NCI-H1417 (cell line): ENCODE data around the gene DDX56.
"Not testable (repeated sequence)": the region's sequence is repeated elsewhere in the genome, so short reads cannot be mapped to it uniquely, and the experiment has no call there.

Experiments used
- DNase-seq, 3 experiments: peaks; one replicate each; lab custom pipeline; 2025; lab: John Stamatoyannopoulos, UW

Gene DDX56

DNA sequence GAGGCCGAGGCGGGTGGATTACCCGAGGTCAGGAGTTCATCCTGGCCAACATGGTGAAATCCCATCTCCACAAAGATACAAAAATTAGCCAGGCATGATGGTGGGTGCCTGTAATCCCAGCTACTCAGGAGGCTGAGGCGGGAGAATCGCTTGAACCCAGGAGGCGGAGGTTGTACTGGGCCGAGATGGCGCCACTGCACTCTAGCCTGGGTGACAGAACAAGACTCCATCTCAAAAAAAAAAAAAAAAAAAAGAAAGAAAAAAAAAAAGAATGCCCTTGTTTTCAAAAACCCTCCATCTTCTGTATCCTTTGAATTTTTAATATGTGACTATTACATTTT lies 11.1 kb downstream of the DDX56 start:
- not testable (repeated sequence) for DNase-seq

DNA sequence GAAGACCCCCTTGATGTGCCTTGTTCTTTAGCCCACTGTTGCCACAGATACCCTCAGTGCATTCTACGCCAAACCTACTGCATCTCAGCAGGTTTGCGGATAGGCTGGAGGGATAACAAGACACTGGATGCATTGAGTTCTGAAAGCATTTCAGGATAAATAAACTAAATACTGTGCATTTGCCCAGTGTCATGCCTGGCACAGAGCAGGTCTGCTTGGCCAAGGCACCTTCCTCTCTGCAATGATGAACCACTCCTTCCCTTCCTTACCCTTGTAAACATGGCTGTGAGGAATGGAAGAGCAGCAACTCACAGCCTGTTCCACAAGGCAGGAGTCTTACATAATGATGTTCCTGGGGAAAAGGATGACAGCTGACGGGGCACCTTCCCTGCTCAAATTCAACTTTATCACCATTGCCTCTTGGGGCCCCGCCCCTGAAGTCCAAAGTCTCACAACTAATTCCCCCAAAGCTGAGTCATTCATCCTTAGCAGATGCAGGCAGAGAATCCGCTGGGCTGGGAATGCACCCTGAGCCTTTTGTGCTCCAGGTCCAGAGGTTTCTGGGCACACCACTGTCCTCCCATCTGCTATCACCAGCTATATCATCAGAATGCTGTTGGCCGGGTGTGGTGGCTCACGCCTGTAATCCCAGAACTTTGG lies 11.6 kb downstream of the DDX56 start:
- DNase-seq: no peak

DNA sequence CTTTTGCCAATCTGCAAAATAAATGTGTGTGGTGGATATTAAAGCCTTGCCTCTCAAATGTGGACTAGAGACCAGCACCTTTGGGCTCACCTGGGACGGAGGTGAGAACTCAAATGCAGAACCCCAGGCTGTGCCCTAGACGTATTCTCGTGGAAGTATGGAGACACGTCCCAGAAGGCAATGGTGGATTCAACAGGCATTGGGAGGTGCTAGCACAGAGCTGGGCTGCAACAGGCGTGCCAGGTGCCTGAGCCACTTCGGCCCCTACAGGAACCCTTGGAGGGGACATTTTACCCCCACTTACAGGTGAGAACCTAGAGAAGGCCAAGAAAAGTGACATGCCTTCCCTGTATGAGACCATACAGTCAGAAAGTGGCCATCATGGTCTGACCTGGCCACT lies 12.2 kb downstream of the DDX56 start:
- no peak for DNase-seq

DNA sequence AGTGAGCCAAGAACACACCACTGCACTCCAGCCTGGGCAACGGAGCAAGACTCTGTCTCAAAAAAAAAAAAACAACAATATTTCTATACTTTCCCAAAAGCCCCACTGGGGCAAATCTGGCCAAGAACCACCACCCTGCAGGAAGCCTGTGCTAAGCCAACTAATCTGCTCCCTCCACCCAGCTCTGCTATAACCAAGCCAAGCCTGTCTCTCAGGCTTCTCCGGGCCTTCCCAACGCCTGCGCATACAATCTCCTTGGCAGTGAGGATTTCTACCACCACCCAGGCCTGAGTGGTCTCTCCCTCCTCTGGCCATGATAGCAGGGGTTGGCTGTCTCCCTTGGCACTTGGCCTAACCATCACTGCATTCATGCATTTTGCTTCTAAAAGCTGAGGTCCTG lies 14.2 kb downstream of the DDX56 start:
- DNase-seq: no peak

DNA sequence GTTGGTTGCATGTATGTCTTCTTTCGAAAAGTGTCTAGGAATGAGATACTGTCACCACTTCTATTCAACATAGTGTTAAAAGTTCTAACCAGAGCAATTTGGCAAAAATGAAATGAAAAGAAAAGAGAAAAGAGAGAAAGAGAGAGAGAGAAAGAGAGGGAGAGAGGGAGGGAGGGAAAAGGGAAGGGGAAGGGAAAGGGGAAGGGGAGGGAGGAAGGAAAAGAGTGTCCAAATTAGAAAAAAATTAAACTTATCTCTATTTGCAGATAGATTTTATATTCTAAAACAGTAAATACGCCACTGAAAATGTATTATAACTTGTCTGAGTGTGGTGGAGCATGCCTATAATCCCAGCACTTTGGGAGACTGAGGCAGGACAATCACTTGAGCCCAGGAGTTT lies 16.2 kb downstream of the DDX56 start:
- no peak for DNase-seq

DNA sequence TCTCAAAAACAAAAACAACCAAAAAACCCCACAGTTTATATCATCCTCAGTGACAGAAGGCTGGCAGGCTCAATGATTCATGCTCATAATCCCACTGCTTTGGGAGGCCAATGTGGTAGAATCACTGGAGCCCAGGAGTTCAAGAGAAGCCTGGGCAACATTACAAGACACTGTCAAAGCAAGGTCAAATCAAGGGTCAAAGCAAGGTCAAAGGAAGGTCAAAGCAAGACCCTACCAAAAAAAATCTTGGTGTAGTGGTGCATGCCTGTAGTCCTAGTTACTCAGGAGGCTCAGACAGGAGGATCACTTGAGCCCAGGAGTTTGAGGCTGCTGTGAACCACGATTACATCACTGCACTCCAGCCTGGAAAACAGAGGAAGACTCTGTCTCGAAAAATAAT lies 18.4 kb downstream of the DDX56 start:
- DNase-seq: no peak

DNA sequence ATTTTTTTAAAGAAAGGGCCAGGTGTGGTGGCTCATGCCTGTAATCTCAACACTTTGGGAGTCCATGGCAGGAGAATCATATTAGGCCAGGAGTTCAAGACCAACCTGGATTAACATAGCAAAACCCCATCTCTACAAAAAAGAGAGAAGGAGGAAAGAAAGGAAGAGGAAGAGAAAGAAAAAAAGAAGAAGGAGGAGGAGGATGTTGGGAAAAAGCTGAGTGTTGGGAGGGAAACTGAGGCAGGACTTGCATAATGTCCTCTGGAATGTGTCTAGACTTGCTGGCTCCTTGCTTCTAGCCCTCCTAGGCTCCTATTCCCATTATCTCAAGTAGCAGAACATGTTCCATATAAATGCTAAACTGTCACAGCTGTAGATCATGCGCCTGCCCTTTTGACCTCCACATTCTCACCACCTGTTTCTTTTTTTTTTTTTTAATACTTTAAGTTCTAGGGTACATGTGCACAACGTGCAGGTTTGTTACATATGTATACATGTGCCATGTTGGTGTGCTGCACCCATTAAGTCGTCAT lies 21.2 kb downstream of the DDX56 start:
- DNase-seq: not testable (repeated sequence)

DNA sequence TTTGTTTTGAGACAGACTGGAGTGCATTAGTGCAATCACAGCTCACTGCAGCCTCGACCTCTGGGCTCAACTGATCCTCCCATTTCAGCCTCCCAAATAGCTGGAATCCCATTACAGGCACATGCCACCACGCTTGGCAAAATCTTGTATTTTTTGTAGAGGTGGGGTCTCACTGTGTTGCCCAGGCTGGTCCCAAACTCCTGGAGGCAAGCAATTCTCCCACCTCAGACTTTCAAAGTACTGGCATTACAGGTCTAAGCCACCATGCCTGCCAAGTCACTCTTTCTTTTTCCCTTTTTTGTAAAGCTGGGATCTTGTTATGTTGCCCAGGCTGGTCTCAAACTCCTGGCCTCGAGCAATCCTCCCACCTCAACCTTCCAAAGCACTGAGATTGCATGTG lies 24.3 kb downstream of the DDX56 start:
- no peak for DNase-seq

DNA sequence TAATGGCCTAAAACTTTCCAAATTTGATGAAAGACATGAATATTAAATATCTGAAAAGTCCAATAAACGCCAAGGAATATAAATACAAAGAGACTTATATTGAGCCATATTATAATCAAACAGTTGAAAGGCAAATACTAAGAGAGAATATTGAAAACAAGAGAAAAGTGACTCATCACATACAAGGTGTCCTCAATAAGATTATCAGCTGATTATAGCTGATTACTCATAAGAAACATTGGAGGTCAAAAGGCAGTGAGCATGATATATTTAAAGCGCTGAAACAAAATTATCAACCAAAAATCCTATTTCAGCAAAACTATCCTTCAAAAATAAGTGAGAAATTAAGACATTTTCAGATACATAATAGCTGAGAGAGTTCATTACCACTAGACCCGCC lies 24.8 kb downstream of the DDX56 start:
- no peak for DNase-seq

DNA sequence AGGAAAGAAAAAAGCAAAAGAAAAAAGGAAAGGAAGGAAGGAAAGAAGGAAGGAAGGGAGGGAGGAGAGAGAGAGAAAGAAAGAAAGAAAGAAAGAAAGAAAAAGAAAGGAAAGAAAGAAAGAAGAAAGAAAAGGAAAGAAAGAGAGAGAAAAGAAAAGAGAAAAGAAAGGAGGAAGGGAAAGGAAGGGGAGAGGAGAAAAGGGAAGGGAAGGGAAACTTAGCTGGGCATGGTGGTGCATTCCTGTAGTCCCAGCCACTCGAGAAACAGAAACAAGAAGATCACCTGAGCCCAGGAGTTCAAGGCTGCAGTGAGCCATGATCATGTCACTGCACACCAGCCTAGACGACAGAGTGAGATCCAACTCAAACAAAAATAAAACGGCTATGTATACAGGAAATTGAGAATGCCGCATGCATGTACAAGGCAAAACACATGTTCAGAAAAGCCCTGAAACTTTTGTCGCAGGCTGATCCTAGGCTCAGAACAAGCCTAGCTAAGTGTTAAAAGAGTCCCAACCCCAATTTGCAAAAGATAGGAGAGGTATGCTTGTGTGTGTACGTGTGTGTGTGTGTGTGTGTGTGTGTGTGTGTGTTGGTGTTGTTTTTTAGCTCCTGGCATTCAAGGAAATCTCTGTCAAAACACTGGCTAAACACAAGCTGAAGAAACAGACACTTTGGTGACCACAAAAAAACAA lies 26.0 kb downstream of the DDX56 start:
- DNase-seq: no peak

DNA sequence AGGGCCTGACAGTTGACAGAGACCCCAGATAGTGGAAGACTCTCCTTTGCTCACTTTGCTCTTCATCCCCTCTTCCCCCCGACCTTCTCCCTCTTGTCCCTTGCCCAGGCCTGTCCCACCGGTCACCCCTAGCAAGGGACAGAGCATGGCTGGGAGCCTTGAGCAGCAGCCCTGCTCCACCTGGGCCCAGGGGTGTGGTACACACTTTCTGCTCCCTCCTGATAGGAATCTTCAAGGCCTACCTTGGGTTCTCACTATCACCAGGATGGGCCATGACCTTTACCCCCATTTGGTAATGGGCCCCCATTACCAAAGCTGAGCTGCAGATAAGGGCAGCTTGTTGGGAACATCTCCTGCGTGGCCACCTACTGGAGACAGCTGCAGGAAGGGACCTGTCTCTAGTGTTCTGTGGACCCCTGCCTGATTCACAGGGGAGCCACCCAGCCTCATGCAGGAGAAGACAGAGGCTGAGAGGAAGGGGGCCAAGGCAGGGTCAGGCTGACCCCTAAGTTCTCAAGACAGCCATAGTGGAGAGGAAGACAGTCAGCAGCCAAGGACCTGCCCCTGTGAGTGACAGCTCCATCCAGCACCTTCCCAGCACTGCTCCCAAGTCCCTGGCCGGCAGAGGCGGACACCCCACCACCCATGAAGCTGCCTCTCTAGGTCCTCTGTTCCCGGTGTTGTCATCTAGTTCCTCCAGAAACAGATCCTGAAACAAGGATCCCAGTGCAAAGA lies 31.7 kb downstream of the DDX56 start:
- no peak for DNase-seq

DNA sequence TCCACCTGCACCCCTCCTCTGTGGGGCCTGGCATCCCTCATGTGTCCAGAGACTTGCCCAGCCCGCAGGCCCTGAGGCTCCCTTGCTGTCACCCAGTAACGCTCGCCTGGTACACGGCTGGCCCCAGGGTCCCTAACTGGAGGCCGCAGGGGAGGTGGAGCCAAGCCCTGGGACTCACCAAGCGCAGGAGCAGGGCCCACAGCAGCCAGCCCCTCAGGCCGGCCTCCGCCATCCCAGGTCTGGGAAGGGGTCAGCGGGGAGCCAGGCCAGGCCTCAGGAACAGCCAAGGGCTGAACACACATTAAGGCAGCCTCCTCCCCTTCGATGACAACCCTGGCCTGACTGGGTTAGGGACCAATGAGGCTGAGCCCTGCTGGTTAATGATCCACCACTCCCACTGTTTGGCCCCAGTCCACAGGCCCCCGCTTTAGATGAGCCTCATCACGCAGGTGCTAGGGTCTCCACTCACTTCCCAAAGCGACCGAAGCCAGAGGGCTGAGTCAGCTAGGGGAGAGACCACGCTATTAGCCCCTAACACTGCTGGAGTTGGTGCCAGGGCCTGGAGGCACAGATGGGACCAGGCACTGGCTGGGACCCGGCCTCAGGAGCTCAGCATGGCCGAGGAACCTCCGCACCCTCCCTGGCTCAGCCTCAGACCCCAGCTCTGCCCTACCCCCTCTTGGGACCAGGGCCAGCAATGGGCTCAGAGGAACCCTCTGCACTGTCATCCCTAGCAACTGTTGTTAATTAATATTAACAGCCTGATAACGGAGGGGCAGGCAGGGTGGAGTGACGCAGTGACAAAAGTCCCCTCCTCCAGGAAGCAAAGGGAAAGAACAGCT lies 32.5 kb downstream of the DDX56 start, which contains the start of gene NPC1L1:
Gene NPC1L1 (minus strand): TSS at position 303 of the 842 bp plus-strand sequence. CDS start 71 bp downstream, at position 232.
- no peak for DNase-seq

DNA sequence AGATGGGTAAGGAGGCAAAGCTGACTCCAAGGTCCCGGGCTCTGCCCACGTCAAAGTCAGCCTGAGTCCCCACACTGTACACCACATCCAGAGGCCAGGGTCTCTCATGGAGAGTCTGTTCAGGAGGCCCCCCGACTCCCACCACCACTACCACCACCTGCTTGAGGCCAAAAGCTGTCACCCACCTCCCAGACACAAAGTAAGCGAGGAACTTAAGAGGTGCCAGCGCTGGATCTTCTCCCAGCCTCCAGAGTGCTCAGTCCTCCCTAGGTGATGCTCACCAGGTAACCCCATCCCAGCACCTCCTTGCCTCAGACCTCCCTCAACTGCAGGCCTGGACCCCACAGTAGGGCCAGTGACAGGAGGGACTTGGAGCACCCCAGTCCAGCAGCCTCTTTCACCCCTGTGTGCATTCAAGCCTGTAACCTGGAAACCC lies 33.1 kb downstream of the DDX56 start:
- DNase-seq: no peak

DNA sequence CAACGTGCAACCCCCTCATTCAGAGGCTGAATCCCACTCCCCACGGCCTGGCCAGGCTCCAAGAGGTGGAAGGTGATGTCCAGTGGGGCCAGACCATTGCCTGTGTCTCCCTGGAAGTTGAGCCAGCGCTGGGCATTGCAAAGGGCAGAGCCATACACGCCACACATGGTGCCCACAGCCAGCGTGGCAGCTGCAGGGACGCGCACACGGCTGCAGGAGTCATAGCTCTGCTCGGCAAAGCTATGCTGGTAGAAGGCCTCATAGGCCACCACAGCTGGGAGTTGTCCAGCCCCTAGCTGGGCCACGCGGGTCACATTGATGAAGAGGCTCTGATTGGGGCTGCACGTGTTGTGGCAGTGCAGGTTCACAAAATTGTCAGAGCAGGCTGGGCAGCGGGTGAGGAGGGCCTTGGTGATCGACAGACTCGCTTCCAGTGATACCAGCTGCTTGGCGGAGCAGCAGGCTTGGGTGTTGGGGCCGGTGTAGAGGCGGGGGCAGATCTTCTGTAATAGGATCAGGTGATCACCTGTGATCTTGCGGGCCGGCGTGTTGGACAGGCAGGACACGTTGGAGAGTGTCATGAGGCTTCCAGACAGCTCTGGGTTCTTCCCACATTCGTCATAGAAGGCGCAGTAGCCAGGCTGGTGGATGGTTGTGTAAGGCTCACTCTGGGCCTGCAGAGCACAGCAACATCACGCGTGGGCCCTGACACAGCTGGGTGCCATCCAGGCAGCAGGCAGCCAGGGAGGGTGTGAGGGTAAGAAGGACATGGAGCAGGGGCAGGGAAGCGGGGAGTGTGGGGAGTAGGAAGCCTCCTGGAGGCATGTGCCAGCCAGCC lies 33.8 kb downstream of the DDX56 start:
- DNase-seq: no peak

DNA sequence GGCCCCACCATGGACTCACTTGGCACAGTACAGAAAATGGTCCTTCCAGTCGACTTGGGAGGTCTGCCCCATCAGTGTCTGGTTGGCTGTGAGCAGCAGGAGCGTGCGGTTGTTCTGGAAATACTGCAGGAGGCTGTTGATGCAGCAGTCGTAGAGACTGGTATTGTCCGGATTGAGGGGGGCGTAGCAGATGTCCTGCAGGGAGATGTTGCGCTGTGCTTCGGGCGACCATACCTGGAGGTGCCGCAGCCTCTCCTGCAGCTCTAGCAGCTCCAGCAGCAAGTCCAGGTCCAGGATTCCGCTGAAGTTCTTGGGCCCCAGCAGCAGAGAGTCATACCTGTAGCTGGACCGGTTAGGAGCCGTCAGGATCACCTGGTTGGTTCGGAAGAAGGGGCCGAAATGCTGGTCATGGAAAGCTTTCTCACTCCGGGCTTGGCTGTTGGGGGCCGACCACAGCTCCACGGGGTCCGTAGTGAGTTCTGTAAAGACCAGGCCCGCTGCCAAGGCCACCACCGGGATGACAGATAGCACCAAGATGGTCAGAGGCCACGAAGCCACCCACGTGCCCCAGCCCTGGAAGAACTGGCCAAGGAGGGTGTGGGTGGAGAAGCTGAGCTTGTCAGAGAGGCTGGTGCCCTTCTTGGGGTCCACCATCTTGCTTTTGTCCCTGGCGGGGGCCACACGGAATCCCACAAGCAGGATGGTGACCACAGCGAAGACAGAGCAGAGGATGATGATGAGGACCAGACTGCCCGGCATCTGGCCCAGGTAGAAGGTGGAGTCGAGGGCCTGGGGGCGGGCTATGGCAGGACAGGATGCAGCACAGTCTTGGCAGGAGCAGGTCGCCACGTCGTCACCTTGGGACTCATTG lies 34.7 kb downstream of the DDX56 start:
- DNase-seq: no peak

DNA sequence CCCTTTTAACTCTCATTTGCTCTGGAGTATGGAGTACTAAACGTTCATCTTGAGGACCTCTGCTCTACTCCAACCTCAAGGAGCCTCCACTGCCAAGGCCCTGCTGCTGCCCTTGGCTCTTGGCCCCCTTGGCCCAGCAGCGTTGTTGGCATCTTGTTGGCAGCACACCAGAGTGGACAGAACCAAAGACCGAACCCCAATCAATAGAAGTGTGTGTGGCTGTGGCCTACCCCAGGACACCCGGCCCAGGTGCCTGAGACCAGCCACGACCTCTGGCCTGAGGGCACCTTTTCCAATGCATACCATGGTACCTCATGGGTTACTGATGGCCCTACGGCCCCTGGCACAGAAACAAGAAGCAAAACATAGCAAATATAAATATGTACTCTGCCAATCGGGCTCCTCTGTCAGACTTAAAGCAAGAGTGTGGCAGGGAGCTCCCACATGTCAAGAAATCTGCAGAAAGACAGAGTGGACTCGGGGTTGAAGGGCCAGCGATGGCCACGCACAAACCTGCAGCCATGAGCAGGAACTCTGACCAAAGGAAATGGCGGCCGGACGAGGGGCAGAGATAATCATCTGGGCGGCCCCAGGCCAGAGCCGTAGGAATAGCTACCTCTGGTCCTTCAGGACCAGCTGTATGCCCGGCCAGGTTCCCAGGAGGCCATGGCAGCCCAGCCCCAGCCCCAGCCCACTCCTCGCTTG lies 35.5 kb downstream of the DDX56 start:
- no peak for DNase-seq

DNA sequence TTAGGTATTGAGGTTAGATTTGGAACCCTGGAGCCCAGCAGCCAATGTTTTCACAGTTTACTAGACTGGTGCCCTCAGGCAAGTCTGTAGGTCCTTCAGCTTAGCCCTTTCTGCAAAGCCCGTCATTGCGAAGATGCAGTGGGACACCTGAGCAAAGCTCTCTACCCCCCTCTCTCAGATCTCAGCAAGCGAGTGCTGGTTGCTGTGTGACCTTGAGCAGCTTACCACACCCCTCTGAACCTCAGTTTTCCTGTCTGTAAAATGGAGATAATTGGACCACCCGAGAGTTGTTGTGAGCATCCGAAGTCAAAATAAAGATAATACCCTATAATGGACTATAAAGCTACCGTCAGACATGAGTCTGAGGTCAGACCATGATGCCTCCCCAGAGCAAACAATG lies 36.3 kb downstream of the DDX56 start:
- no peak for DNase-seq

DNA sequence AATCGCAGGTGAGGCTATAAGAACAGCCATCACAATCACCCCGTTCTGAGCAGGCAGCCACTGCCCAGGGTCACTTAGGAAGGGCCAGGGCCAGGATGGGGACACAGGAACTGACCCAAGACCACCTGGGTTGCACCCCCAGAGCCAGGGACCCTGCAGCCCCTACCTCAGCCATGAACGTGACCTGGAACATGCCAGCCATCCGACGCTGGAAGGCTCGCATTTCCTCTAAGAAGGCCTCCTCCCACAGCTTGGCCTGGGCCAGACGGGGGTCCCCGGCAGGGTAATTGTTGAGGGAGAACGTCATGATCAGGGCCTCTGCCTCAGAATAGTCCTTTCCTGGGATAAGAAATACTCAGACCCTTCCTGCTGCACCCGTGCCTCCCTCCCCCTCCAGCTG lies 37.6 kb downstream of the DDX56 start:
- DNase-seq: no peak

DNA sequence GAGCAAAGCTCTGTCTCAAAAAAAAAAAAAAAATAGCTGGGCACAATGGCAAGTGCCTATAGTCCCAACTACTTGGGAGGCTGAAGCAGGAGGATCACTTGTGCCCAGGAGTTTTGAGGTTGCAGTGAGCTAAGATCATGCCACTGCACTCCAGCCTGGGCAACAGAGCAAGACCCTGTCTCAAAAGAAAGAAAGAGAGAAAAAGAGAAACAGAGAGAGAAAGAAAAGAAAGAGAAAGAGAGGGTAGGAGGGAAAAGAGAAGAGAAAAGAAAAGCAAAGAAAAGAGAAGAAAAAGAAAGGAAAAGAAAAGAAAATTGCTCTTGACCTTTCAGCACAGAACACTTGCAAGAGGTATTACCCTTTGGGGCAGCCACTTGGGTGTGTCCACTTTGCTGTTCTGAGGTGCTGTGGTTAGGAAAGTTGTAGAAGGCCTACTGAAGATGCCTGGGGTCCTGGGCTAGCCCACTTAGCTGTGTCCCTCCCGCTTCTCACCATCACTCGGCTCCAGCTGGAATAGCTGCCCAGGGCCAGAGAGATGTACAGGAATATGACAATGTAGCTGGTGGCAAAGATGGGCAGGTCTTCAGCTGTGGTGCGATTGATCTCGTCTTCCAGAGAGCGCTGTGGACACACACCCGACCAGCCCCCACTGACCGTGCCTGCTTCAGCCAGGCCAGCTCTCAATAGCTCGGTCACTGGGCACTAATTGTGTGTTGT lies 38.2 kb downstream of the DDX56 start:
- no peak for DNase-seq
